GM12878 (cell line): ENCODE measurements around the gene CYREN. TPM values are rescaled to one million over a fixed set of nuclear protein-coding genes. Genes with fewer than 3 reads are reported as not detected.

ENCODE experiments used
- ATAC-seq: fragments of 200-7000 bp; cut with Tn5 transposase; 3 replicates; pipeline ENCODE4 v1.9.1; 2020; ENCODE audit warnings: mild to moderate bottlenecking, moderate library complexity
- BruUV-seq: library from RNA; stranded (reverse); fragments of 400-500 nt; replicated peaks from 2 replicates; lab custom pipeline; 2021; lab: Mats Ljungman, UMichigan
- CTCF ChIA-PET: fragments of 300-600 bp; sonication (Branson Sonifier 250); formaldehyde crosslinking; extraction: SDS; loops from one replicate; lab custom pipeline; 2021; ENCODE audit warnings: inconsistent platforms; lab: Yijun Ruan, JAX
- POLR2A ChIA-PET: fragments of 350-600 bp; formaldehyde crosslinking; extraction: SDS; loops from one replicate; lab custom pipeline; 2021; ENCODE audit warnings: inconsistent platforms; lab: Charles Lee
- RAD21 ChIA-PET: fragments of 300-600 bp; sonication (Branson Sonifier 250); formaldehyde crosslinking; loops from one replicate; lab custom pipeline; 2023; ENCODE audit warnings: antibody characterized with exemption; ENCODE audit not compliant: unreplicated experiment; lab: Charles Lee
- SMC1A ChIA-PET: fragments of 300-600 bp; sonication (Branson Sonifier 250); formaldehyde crosslinking; loops from one replicate; lab custom pipeline; 2023; ENCODE audit not compliant: unreplicated experiment, uncharacterized antibody; lab: Charles Lee
- DNase-seq: peaks from one replicate; pipeline ENCODE4 v3.0.0-alpha.2; 2011; ENCODE audit warnings: low read depth, low spot score
- FAIRE-seq: peaks from 3 replicates; lab custom pipeline; 2011; peaks lifted over from hg19 to GRCh38; lab: Jason Lieb, UNC
- H2AFZ ChIP-seq: 2 replicates; pipeline ENCODE4 v1.6.0; 2011; ENCODE audit warnings: low read depth, low read length, control low read depth; ENCODE audit not compliant: control insufficient read depth
- H3K27ac ChIP-seq: 2 replicates; pipeline ENCODE4 v1.5.1; 2011; ENCODE audit warnings: control low read depth; ENCODE audit not compliant: control insufficient read depth, insufficient read depth
- H3K27me3 ChIP-seq, 2 experiments: replicated peaks in 1 of 2; 2 replicates each; pipeline versions ENCODE4 v1.6.0 to v1.6.1; 2011; ENCODE audit warnings: low read length in 1 of 2; ENCODE audit not compliant: control insufficient read depth in 2 of 2, insufficient read depth in 2 of 2
- H3K36me3 ChIP-seq, 2 experiments: 2 replicates each; pipeline ENCODE4 v1.5.1; 2011; ENCODE audit warnings: low read length in 1 of 2; ENCODE audit not compliant: control insufficient read depth in 2 of 2, insufficient read depth in 2 of 2
- H3K4me1 ChIP-seq: 2 replicates; pipeline ENCODE4 v1.6.1; 2011; ENCODE audit warnings: mild to moderate bottlenecking, low read length, moderate library complexity, mixed read lengths; ENCODE audit not compliant: control insufficient read depth, insufficient read depth
- H3K4me2 ChIP-seq: 2 replicates; pipeline ENCODE4 v1.6.0; 2011; ENCODE audit warnings: control low read depth; ENCODE audit not compliant: control insufficient read depth, insufficient read depth
- H3K4me3 ChIP-seq: fragments of 200-600 bp; sonication (generic); 2 replicates; pipeline ENCODE4 v1.5.1; 2016
- H3K79me2 ChIP-seq: 2 replicates; pipeline ENCODE4 v1.6.0; 2011; ENCODE audit warnings: low read length; ENCODE audit not compliant: control insufficient read depth, insufficient read depth
- H3K9ac ChIP-seq: 2 replicates; pipeline ENCODE4 v1.8.0; 2011; ENCODE audit warnings: low read length, control low read depth, mixed read lengths; ENCODE audit not compliant: control insufficient read depth, insufficient read depth
- H3K9me3 ChIP-seq: replicated peaks from 3 replicates; pipeline ENCODE4 v1.5.1; 2011; ENCODE audit warnings: mild to moderate bottlenecking, low read length; ENCODE audit not compliant: control insufficient read depth, insufficient read depth
- H4K20me1 ChIP-seq: 2 replicates; pipeline ENCODE4 v1.6.0; 2011; ENCODE audit not compliant: control insufficient read depth, insufficient read depth
- EGR1 ChIP-seq, 2 experiments: IDR thresholded peaks; 1 replicate in 1 of 2; 2 replicates in 1 of 2; pipeline ENCODE4 v1.6.1; 2011 to 2012; ENCODE audit warnings: low read depth in 2 of 2, low read length in 2 of 2, borderline replicate concordance in 1 of 2, mild to moderate bottlenecking in 1 of 2, moderate library complexity in 1 of 2
- FOXK2 ChIP-seq: fragments of 450-650 bp; IDR thresholded peaks from 2 replicates; pipeline ENCODE4 v1.6.1; 2017; ENCODE audit warnings: mild to moderate bottlenecking, moderate library complexity
- NFYA ChIP-seq: IDR thresholded peaks from 2 replicates; pipeline ENCODE4 v1.6.1; 2011; ENCODE audit warnings: low read depth, mild to moderate bottlenecking, low read length, improper control_type of control experiment, borderline replicate concordance
- PAX8 ChIP-seq: fragments of 450-650 bp; IDR thresholded peaks from 2 replicates; pipeline ENCODE4 v1.6.1; 2017; ENCODE audit warnings: mild to moderate bottlenecking, moderate library complexity
- RAD51 ChIP-seq: fragments of 450-650 bp; IDR thresholded peaks from 2 replicates; pipeline ENCODE4 v1.6.1; 2016; ENCODE audit warnings: moderate library complexity, mild to moderate bottlenecking, inconsistent platforms
- SMARCA5 ChIP-seq: fragments of 450-650 bp; IDR thresholded peaks from 2 replicates; pipeline ENCODE4 v1.6.1; 2017; ENCODE audit warnings: mild to moderate bottlenecking
- SP1 ChIP-seq: IDR thresholded peaks from one replicate; pipeline ENCODE4 v1.6.1; 2011; ENCODE audit warnings: low read depth, low read length
- STAT1 ChIP-seq: fragments of 450-650 bp; conservative IDR thresholded peaks from 2 replicates; pipeline ENCODE4 v1.6.1; 2014; ENCODE audit warnings: antibody characterized with exemption, mild to moderate bottlenecking
- STAT3 ChIP-seq: IDR thresholded peaks from 2 replicates; pipeline ENCODE4 v1.6.1; 2011; ENCODE audit warnings: low read depth, low read length, improper control_type of control experiment
- ZBED1 ChIP-seq: IDR thresholded peaks from 2 replicates; pipeline ENCODE4 v1.6.1; 2016; ENCODE audit warnings: borderline replicate concordance
- WGBS: methylation state at CpG from one replicate; pipeline ENCODE4 v1.1.6; 2016; ENCODE audit warnings: low lambda C conversion rate; ENCODE audit not compliant: insufficient replicate concordance, insufficient coverage; ENCODE audit errors: missing lambda C conversion rate; 5-methylcytosine and 5-hydroxymethylcytosine counted together
- in situ Hi-C: fragments of 300-500 bp; cut with MboI; formaldehyde crosslinking; loops from 9 replicates; pipeline ENCODE4 v1.14.3; 2018; ENCODE audit warnings: mixed read lengths
- intact Hi-C: fragments of 100-400 bp; cut with micrococcal nuclease; formaldehyde crosslinking; loops from one replicate; pipeline ENCODE4 v1.14.2; 2022; ENCODE audit not compliant: unreplicated experiment
- polyA plus RNA-seq, 11 experiments: library from polyadenylated mRNA; depleted of rRNA in 4 of 11; unstranded in 6 of 11; stranded (reverse) in 5 of 11; fragments of >200 nt; fragmentation: Nextera tagmentation in 4 of 11; fragmentation: Illumina TruSeq in 1 of 11; extraction: Ambion mirVana in 4 of 11; extraction: Trizol in 1 of 11; gene quantifications; 1 replicate in 1 of 11; 2 replicates in 10 of 11; pipeline versions ENCODE4 v1.2.1 to v1.2.3, GENCODE V29; 2011 to 2016; ENCODE audit warnings: inconsistent platforms in 2 of 11, missing spikeins in 2 of 11, low read depth in 1 of 11
- total RNA-seq, 4 experiments: library from RNA; depleted of rRNA in 3 of 4; stranded (reverse); fragments of >200 nt in 3 of 4; fragmentation: Illumina TruSeq in 1 of 4; extraction: Trizol in 1 of 4; gene quantifications; 2 replicates each; pipeline versions ENCODE4 v1.2.1 to v1.2.3, GENCODE V29; 2013 to 2021
- TF ChIP-seq, protein P1 (sequence below): fragments of 450-650 bp; IDR thresholded peaks from 2 replicates; pipeline ENCODE4 v1.6.1; 2017; ENCODE audit warnings: mild to moderate bottlenecking, moderate library complexity
- TF ChIP-seq, protein P2 (sequence below): IDR thresholded peaks from 2 replicates; pipeline ENCODE4 v1.6.1; 2012; ENCODE audit warnings: low read length, inconsistent platforms
- TF ChIP-seq, protein P3 (sequence below): IDR thresholded peaks from 2 replicates; pipeline ENCODE4 v1.6.1; 2012; ENCODE audit warnings: low read depth, low read length, improper control_type of control experiment
- TF ChIP-seq, protein P4 (sequence below): IDR thresholded peaks from 2 replicates; pipeline ENCODE4 v1.6.1; 2012; ENCODE audit warnings: low read depth, low read length, improper control_type of control experiment

Gene CYREN
- total and polyA plus RNA-seq, 10 of the 15 experiments (the other 5 are each of a cell fraction or from before 2014, with no cell fraction given) = 8.7 to 64.3 (median 55.7) TPM

DNA sequence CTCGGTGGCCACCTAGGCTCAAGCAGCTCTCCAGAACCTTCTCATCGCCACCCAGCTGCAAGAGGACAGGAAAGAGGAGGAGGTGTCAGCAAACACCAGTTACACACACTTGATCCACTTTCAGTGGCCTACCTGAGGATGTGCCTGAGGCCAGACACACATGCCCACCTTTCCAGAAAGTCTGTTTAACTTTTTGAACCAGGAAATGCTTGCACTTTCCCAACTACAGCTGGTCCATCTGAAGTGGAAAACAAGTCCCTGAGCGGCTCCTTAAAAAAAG lies 15.7 kb upstream of the CYREN start:
- 62% methylated on average over 3 of the region's 3 CpGs for WGBS
- no peak for DNase-seq
- POLR2A ChIA-PET = interaction anchor here (0.8 to 9.9 kb wide), 9 partner anchors 9 to 193 kb away, joined by 3 to 299 read pairs (median 21); partner anchors contain the start of genes CYREN and WDR91
- Histone ChIP-seq H3K9ac (no peak overlapping the region), H3K4me1 (peaks cover 33% of the 10 kb centered on the region), H3K27me3 (no peaks in the 10 kb centered on the region), H3K9me3 (peaks cover 15% of the 10 kb centered on the region), H3K27ac (peak overlapping the region; percentile 58), H2AFZ (no peak overlapping the region), H4K20me1 (no peaks in the 10 kb centered on the region), H3K36me3 (peaks cover 24 to 37% of the 10 kb centered on the region in 2 experiments), H3K4me3 (no peak overlapping the region), H3K4me2 (peak overlapping the region; percentile 67), H3K79me2 (peaks cover 32% of the 10 kb centered on the region)
- SMC1A ChIA-PET = interaction anchor here (1.0 to 9.3 kb wide), 14 partner anchors 12 to 198 kb away, joined by 3 to 251 read pairs (median 7); partner anchors contain the start of genes CYREN, TMEM140 and WDR91
- CTCF ChIA-PET = interaction anchor here (0.6 to 10.2 kb wide), 9 partner anchors 14 to 554 kb away, joined by 3 to 135 read pairs (median 3); partner anchors contain the start of genes AGBL3, CYREN, TMEM140 and WDR91
- RAD21 ChIA-PET = interaction anchor here (0.9 to 8.4 kb wide), 9 partner anchors 13 to 194 kb away, joined by 3 to 230 read pairs (median 10); partner anchors contain the start of genes CYREN, TMEM140 and WDR91
- intact Hi-C loops (loop anchor here (1.0 to 5.0 kb wide), 2 partner anchors 15 to 86 kb away; no protein-coding TSS in a partner anchor), in situ Hi-C loops (no loop called here)
- no peak for FAIRE-seq
- ATAC-seq = 0 out of 3 replicates have a peak, but pooled peaks have one; percentile 1
- BruUV-seq = no TSS peak
- TF ChIP-seq EGR1 (IDR thresholded peaks at IDR 0.05; ENCODE audit: borderline replicate concordance in 1 of 2, low read depth in 2 of 2, low read length in 2 of 2) = no peak
- no peak for TF ChIP-seq SMARCA5
- TF ChIP-seq RAD51 = no peak
- TF ChIP-seq, protein P1, sequence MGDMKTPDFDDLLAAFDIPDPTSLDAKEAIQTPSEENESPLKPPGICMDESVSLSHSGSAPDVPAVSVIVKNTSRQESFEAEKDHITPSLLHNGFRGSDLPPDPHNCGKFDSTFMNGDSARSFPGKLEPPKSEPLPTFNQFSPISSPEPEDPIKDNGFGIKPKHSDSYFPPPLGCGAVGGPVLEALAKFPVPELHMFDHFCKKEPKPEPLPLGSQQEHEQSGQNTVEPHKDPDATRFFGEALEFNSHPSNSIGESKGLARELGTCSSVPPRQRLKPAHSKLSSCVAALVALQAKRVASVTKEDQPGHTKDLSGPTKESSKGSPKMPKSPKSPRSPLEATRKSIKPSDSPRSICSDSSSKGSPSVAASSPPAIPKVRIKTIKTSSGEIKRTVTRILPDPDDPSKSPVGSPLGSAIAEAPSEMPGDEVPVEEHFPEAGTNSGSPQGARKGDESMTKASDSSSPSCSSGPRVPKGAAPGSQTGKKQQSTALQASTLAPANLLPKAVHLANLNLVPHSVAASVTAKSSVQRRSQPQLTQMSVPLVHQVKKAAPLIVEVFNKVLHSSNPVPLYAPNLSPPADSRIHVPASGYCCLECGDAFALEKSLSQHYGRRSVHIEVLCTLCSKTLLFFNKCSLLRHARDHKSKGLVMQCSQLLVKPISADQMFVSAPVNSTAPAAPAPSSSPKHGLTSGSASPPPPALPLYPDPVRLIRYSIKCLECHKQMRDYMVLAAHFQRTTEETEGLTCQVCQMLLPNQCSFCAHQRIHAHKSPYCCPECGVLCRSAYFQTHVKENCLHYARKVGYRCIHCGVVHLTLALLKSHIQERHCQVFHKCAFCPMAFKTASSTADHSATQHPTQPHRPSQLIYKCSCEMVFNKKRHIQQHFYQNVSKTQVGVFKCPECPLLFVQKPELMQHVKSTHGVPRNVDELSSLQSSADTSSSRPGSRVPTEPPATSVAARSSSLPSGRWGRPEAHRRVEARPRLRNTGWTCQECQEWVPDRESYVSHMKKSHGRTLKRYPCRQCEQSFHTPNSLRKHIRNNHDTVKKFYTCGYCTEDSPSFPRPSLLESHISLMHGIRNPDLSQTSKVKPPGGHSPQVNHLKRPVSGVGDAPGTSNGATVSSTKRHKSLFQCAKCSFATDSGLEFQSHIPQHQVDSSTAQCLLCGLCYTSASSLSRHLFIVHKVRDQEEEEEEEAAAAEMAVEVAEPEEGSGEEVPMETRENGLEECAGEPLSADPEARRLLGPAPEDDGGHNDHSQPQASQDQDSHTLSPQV = no peak
- no peak for TF ChIP-seq PAX8
- TF ChIP-seq, protein P2, sequence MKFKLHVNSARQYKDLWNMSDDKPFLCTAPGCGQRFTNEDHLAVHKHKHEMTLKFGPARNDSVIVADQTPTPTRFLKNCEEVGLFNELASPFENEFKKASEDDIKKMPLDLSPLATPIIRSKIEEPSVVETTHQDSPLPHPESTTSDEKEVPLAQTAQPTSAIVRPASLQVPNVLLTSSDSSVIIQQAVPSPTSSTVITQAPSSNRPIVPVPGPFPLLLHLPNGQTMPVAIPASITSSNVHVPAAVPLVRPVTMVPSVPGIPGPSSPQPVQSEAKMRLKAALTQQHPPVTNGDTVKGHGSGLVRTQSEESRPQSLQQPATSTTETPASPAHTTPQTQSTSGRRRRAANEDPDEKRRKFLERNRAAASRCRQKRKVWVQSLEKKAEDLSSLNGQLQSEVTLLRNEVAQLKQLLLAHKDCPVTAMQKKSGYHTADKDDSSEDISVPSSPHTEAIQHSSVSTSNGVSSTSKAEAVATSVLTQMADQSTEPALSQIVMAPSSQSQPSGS = no peak
- TF ChIP-seq ZBED1 = no peak
- 0 out of 2 replicates have a peak, but pooled peaks have one; percentile 0 for TF ChIP-seq STAT3
- no peak for TF ChIP-seq NFYA
- TF ChIP-seq, protein P3, sequence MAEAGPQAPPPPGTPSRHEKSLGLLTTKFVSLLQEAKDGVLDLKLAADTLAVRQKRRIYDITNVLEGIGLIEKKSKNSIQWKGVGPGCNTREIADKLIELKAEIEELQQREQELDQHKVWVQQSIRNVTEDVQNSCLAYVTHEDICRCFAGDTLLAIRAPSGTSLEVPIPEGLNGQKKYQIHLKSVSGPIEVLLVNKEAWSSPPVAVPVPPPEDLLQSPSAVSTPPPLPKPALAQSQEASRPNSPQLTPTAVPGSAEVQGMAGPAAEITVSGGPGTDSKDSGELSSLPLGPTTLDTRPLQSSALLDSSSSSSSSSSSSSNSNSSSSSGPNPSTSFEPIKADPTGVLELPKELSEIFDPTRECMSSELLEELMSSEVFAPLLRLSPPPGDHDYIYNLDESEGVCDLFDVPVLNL = peak; percentile 40; the same call in 1 of the 2 replicates
- no peak for TF ChIP-seq FOXK2
- TF ChIP-seq, protein P4, sequence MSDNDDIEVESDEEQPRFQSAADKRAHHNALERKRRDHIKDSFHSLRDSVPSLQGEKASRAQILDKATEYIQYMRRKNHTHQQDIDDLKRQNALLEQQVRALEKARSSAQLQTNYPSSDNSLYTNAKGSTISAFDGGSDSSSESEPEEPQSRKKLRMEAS = 0 out of 2 replicates have a peak, but pooled peaks have one; percentile 4
- no peak for TF ChIP-seq STAT1
- no peak for TF ChIP-seq SP1
